GM21390 (cell line): ENCODE data around the gene DPEP1.
"Not testable (repeated sequence)": the region's sequence is repeated elsewhere in the genome, so short reads cannot be mapped to it uniquely, and the experiment has no call there.

ENCODE experiments used
- ATAC-seq: cut with Tn5 transposase; IDR thresholded peaks from one replicate; pipeline ENCODE4 v1.9.1; 2021; ENCODE audit not compliant: unreplicated experiment

DPEP1 gene

GRCh38 chr16:89613231-89613953, at the start of gene DPEP1:
Gene DPEP1 (plus strand): TSS chr16:89613642. CDS start chr16:89630411, 16,769 bp downstream.
- no peak for ATAC-seq

- ATAC-seq: no peak
These were observed 48.8 kb upstream of the DPEP1 start for GRCh38 chr16:89564476-89565255.

- ATAC-seq: no peak
These were observed 48.3 kb upstream of the DPEP1 start for GRCh38 chr16:89565256-89565505.

GRCh38 chr16:89565506-89566372, 47.7 kb upstream of the DPEP1 start:
- no peak for ATAC-seq

GRCh38 chr16:89567656-89568594, 45.5 kb upstream of the DPEP1 start:
- no peak for ATAC-seq

GRCh38 chr16:89569506-89570341, 43.7 kb upstream of the DPEP1 start:
- no peak for ATAC-seq

GRCh38 chr16:89570342-89570923, 43.0 kb upstream of the DPEP1 start:
- ATAC-seq: no peak

- not testable (repeated sequence) for ATAC-seq
These were observed 42.4 kb upstream of the DPEP1 start for GRCh38 chr16:89570983-89571598.

GRCh38 chr16:89571636-89572035, 41.8 kb upstream of the DPEP1 start:
- ATAC-seq: no peak

GRCh38 chr16:89572073-89572484, 41.4 kb upstream of the DPEP1 start:
- no peak for ATAC-seq

GRCh38 chr16:89572485-89573205, 40.8 kb upstream of the DPEP1 start:
- no peak for ATAC-seq

- no peak for ATAC-seq
These were observed 39.4 kb upstream of the DPEP1 start for GRCh38 chr16:89573826-89574680.

- peak; percentile 58 for ATAC-seq
These were observed 38.7 kb upstream of the DPEP1 start for GRCh38 chr16:89574681-89575246.

GRCh38 chr16:89575247-89576152, 37.9 kb upstream of the DPEP1 start, which contains the start of gene CPNE7:
Gene CPNE7 (plus strand): TSS chr16:89575758. CDS start chr16:89575898, 140 bp downstream.
- no peak for ATAC-seq

- no peak for ATAC-seq
These were observed 37.0 kb upstream of the DPEP1 start for GRCh38 chr16:89576153-89577054.
